AG04449 (cell line): ENCODE results near the gene ANKHD1.
"Not testable (repeated sequence)": the region's sequence is repeated elsewhere in the genome, so short reads cannot be mapped to it uniquely, and the experiment has no call there.

ENCODE experiments used
- CTCF ChIA-PET: fragments of 350-600 bp; formaldehyde crosslinking; extraction: SDS; loops from one replicate; lab custom pipeline; 2021; ENCODE audit warnings: antibody characterized with exemption; lab: Yijun Ruan, JAX
- POLR2A ChIA-PET: fragments of 400-600, 350-600 bp; formaldehyde crosslinking; extraction: SDS; loops from one replicate; lab custom pipeline; 2020; ENCODE audit warnings: antibody characterized with exemption, inconsistent platforms; lab: Yijun Ruan, JAX
- DNase-seq: peaks from one replicate; pipeline ENCODE4 v3.0.0-alpha.2; 2010; ENCODE audit warnings: low read depth, low spot score
- H3K4me3 ChIP-seq: 2 replicates; pipeline ENCODE4 v1.5.1; 2011; ENCODE audit warnings: low read depth, mild to moderate bottlenecking, control low read depth, low read length
- CTCF ChIP-seq: IDR thresholded peaks from one replicate; pipeline ENCODE4 v1.5.1; 2011; ENCODE audit warnings: mild to moderate bottlenecking, moderate library complexity, low read length, control low read depth, inconsistent platforms; ENCODE audit not compliant: insufficient read depth; ENCODE audit errors: missing control alignments

The ANKHD1 gene

GRCh38 chr5:140576776-140577201 is 175.2 kb downstream of the ANKHD1 start:
- H3K4me3 ChIP-seq = no peak overlapping the region
- DNase-seq = no peak
- ChIA-PET CTCF (interaction anchor here (0.9 to 4.5 kb wide), 3 partner anchors 15 to 58 kb away, joined by 3 to 20 read pairs (median 4); no protein-coding TSS in a partner anchor), POLR2A (no interaction called here)
- TF ChIP-seq CTCF = no peak

DNA sequence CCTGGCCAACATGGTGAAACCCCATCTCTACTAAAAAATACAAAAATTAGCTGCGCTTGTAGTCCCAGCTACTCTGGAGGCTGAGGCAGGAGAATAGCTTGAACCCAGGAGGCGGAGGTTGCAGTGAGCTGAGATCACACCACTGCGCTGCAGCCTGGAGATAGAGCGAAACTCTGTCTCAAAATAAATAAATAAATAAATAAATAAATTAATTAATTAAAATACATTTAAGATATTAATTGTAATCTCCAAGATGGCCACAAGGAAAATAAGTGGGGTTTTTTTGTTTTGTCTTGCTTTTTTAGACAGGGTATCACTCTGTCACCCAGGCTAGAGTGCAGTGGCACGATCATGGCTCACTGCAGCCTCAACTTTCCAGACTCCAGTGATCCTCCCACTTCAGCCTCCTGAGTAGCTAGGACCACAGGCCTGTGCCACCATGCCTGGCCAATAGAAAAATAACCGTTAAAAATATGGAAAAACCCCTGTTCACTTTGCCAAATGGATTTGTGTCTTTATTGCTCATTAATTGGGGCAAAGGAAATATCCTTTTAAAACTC is 177.6 kb downstream of the ANKHD1 start:
- POLR2A ChIA-PET, H3K4me3 ChIP-seq, DNase-seq: not testable (repeated sequence)
- CTCF ChIA-PET = interaction anchor here (1.2 to 1.7 kb wide), 2 partner anchors 10 to 14 kb away, joined by 3 to 4 read pairs; partner anchors contain the start of gene SLC35A4

- POLR2A ChIA-PET = no interaction called here
- TF ChIP-seq CTCF = no peak
- CTCF ChIA-PET = interaction anchor here (0.8 kb wide), 1 partner anchor 215 kb away, joined by 3 read pairs; no protein-coding TSS in a partner anchor
- DNase-seq = no peak
- no peak overlapping the region for H3K4me3 ChIP-seq
These were observed 185.9 kb downstream of the ANKHD1 start for GRCh38 chr5:140587495-140587894.

GRCh38 chr5:140588311-140589070 is 186.9 kb downstream of the ANKHD1 start:
- POLR2A ChIA-PET = no interaction called here

More at GRCh38 chr5:140588311-140589070, 186.9 kb downstream of the ANKHD1 start:
- CTCF ChIA-PET = interaction anchor here (0.8 to 1.2 kb wide), 2 partner anchors 22 to 50 kb away, joined by 3 read pairs; no protein-coding TSS in a partner anchor
- DNase-seq = no peak
- H3K4me3 ChIP-seq = no peak overlapping the region
- TF ChIP-seq CTCF = no peak
